ENCODE results near the gene ZNF593.

ZNF593 gene

GRCh38 chr1:26210147-26210870, 40.6 kb downstream of the ZNF593 start:
- no peak for DNase-seq (ENCODE audit: low read depth)

DNA sequence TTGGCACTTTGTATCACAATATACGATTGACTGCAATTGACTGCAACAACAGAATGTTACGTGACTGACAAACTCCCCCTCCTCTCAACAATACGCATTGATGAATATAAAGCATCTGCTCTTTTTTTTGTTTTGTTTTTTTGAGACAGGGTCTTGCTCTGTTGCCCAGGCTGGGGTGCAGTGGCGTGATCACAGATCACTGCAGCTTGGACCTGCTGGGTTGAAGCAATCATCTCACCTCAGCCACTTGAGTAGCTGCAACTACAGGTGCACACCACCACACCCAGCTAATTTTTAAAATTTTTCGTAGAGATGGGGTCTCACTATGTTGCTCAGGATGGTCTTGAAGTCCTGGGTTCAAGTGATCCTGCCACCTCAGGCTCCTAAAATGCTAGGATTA, 43.0 kb downstream of the ZNF593 start:
- no peak for DNase-seq (ENCODE audit: low read depth)

DNA sequence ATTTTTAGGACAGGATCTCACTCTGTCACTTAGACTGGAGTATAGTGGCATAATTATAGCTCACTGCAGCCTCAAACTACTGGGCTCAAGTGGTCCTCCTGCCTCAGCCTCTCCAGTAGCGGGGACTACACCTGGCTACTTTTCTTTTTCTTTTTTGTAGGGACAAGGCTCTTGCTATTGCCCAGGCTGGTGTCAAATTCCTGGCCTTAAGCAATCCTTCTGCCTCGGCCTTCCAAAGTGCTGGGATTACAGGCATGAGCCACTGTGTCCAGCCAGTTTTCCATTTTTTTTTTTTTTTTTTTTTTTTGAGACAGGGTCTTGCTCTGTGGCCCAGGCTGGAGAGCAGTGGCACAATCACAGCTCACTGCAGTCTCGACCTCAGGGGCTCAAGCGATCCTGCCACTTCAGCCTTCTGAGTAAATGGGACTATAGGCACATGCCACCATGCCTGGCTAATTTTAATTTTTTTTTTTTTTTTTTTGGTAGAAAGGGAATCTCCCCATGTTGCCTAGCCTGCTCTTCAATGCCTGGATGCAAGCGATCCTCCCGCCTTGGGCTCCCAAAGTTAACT, 43.7 kb downstream of the ZNF593 start:
- no peak for DNase-seq (ENCODE audit: low read depth)

GRCh38 chr1:26215246-26215645, 45.5 kb downstream of the ZNF593 start:
- DNase-seq (ENCODE audit: low read depth): no peak

GRCh38 chr1:26218906-26219494, 49.3 kb downstream of the ZNF593 start:
- no peak for DNase-seq (ENCODE audit: low read depth)
